K562 (cell line): ENCODE measurements around the gene GPRIN1. TPM values are rescaled to one million over a fixed set of nuclear protein-coding genes. Genes with fewer than 3 reads are reported as not detected.

Source experiments
- ATF1 ChIP-seq, 2 experiments: fragments of 450-650 bp in 1 of 2; IDR thresholded peaks; 2 replicates each; pipeline ENCODE4 v1.6.1; 2016; ENCODE audit warnings: missing compliant biosample characterization in 1 of 2, missing genetic modification characterization in 1 of 2
- CBFA2T2 ChIP-seq: fragments of 450-650 bp; conservative IDR thresholded peaks from 2 replicates; pipeline ENCODE4 v1.6.1; 2017; ENCODE audit warnings: mild to moderate bottlenecking
- CXXC5 ChIP-seq: fragments of 250-450 bp; sonication (Bioruptor Pico); IDR thresholded peaks from 2 replicates; pipeline ENCODE4 v1.8.0; 2022; ENCODE audit warnings: inconsistent platforms, mild to moderate bottlenecking, moderate library complexity
- DDX20 ChIP-seq: fragments of 450-650 bp; IDR thresholded peaks from 2 replicates; pipeline ENCODE4 v1.6.1; 2016; ENCODE audit warnings: missing genetic modification characterization, low read depth, mild to moderate bottlenecking, missing compliant biosample characterization, moderate library complexity
- EP300 ChIP-seq: IDR thresholded peaks from 2 replicates; pipeline ENCODE4 v1.6.1; 2012; ENCODE audit warnings: low read length, improper control_type of control experiment
- HDAC1 ChIP-seq, 2 experiments: fragments of 450-650 bp; IDR thresholded peaks; 2 replicates each; pipeline ENCODE4 v1.6.1; 2016 to 2017; ENCODE audit warnings: inconsistent platforms in 1 of 2, mild to moderate bottlenecking in 1 of 2, moderate library complexity in 1 of 2
- NCOA1 ChIP-seq: fragments of 450-650 bp; IDR thresholded peaks from 2 replicates; pipeline ENCODE4 v1.6.1; 2016; ENCODE audit warnings: low read depth
- RHOXF2B ChIP-seq: fragments of 250-450 bp; sonication (Bioruptor Pico); conservative IDR thresholded peaks from 2 replicates; pipeline ENCODE4 v1.5.1; 2021
- SIN3B ChIP-seq: fragments of 450-650 bp; IDR thresholded peaks from 2 replicates; pipeline ENCODE4 v1.6.1; 2017; ENCODE audit warnings: low read depth, mild to moderate bottlenecking, moderate library complexity
- SMARCA5 ChIP-seq: fragments of 450-650 bp; IDR thresholded peaks from 2 replicates; pipeline ENCODE4 v1.6.1; 2016
- TCF3 ChIP-seq: sonication (generic); formaldehyde crosslinking; IDR thresholded peaks from 2 replicates; pipeline ENCODE4 v1.4.0; 2020; ENCODE audit warnings: mild to moderate bottlenecking, missing genetic modification reagents
- ZNF184 ChIP-seq: sonication (generic); formaldehyde crosslinking; IDR thresholded peaks from 2 replicates; pipeline ENCODE4 v1.5.0; 2020; ENCODE audit warnings: missing genetic modification reagents
- ZNF282 ChIP-seq: sonication (generic); formaldehyde crosslinking; IDR thresholded peaks from 2 replicates; pipeline ENCODE4 v1.8.1; 2023; ENCODE audit warnings: missing genetic modification reagents
- ZNF586 ChIP-seq: fragments of 450-650 bp; formaldehyde crosslinking; conservative IDR thresholded peaks from 2 replicates; pipeline ENCODE4 v1.4.0; 2020; ENCODE audit warnings: mild to moderate bottlenecking, moderate library complexity
- ZNF707 ChIP-seq: fragments of 250-450 bp; sonication (Bioruptor Pico); conservative IDR thresholded peaks from 2 replicates; pipeline ENCODE4 v1.8.0; 2022; ENCODE audit warnings: inconsistent platforms, mild to moderate bottlenecking, moderate library complexity
- polyA plus RNA-seq, 8 experiments: library from polyadenylated mRNA; depleted of rRNA in 4 of 8; stranded (reverse) in 5 of 8; unstranded in 3 of 8; fragments of >200 nt; fragmentation: Nextera tagmentation in 2 of 8; fragmentation: Illumina TruSeq in 1 of 8; extraction: Ambion mirVana in 2 of 8; extraction: Trizol in 1 of 8; gene quantifications; 2 replicates each; pipeline versions ENCODE4 v1.2.1 to v1.2.3, GENCODE V29; 2011 to 2014; ENCODE audit warnings: inconsistent platforms in 1 of 8, missing spikeins in 1 of 8
- total RNA-seq, 7 experiments: library from RNA; depleted of rRNA in 6 of 7; stranded (reverse); fragments of >200 nt in 6 of 7; fragmentation: Illumina TruSeq in 2 of 7; extraction: Trizol in 2 of 7; gene quantifications; 2 replicates each; pipeline versions ENCODE4 v1.2.1 to v1.2.3, GENCODE V29; 2011 to 2021; ENCODE audit warnings: low replicate concordance in 1 of 7
- TF ChIP-seq, protein P1 (sequence below), 2 experiments: fragments of 450-650 bp in 1 of 2; sonication (generic) in 1 of 2; formaldehyde crosslinking in 1 of 2; IDR thresholded peaks; 2 replicates each; pipeline versions ENCODE4 v1.7.1 to v1.9.0; 2016 to 2022; ENCODE audit warnings: inconsistent platforms in 1 of 2, mild to moderate bottlenecking in 1 of 2, missing genetic modification reagents in 1 of 2
- TF ChIP-seq, protein P2 (sequence below): IDR thresholded peaks from 2 replicates; pipeline ENCODE4 v1.6.1; 2014; ENCODE audit warnings: antibody characterized with exemption
- TF ChIP-seq, protein P3 (sequence below): sonication (generic); formaldehyde crosslinking; IDR thresholded peaks from 2 replicates; pipeline ENCODE4 v1.8.0; 2022; ENCODE audit warnings: mild to moderate bottlenecking, missing genetic modification reagents

GPRIN1 gene
- total and polyA plus RNA-seq, 9 of the 15 experiments (the other 6 are each of a cell fraction or from before 2014, with no cell fraction given), result 0.15 to 11.6 (median 4.4) TPM

DNA sequence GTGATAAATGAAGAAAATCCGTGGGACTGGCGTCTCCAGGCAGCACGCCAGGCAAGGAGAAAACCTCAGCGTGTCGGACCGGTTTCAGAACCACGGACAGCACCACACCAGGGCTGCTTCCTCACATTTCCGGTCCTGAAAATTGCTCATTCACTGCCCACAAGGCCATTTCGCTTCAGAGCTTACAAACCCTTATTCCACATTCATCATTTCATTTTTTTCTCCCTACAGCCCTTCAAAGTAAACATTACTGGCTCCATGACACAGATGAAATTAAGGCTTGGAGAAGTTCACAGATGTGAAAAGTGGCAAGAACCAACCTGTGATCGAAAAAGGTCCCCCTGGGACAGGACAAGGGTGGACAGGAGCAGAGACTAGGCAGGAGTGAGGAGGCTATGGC lies 1.5 kb upstream of the GPRIN1 start (continued):
- TF ChIP-seq, protein P1, sequence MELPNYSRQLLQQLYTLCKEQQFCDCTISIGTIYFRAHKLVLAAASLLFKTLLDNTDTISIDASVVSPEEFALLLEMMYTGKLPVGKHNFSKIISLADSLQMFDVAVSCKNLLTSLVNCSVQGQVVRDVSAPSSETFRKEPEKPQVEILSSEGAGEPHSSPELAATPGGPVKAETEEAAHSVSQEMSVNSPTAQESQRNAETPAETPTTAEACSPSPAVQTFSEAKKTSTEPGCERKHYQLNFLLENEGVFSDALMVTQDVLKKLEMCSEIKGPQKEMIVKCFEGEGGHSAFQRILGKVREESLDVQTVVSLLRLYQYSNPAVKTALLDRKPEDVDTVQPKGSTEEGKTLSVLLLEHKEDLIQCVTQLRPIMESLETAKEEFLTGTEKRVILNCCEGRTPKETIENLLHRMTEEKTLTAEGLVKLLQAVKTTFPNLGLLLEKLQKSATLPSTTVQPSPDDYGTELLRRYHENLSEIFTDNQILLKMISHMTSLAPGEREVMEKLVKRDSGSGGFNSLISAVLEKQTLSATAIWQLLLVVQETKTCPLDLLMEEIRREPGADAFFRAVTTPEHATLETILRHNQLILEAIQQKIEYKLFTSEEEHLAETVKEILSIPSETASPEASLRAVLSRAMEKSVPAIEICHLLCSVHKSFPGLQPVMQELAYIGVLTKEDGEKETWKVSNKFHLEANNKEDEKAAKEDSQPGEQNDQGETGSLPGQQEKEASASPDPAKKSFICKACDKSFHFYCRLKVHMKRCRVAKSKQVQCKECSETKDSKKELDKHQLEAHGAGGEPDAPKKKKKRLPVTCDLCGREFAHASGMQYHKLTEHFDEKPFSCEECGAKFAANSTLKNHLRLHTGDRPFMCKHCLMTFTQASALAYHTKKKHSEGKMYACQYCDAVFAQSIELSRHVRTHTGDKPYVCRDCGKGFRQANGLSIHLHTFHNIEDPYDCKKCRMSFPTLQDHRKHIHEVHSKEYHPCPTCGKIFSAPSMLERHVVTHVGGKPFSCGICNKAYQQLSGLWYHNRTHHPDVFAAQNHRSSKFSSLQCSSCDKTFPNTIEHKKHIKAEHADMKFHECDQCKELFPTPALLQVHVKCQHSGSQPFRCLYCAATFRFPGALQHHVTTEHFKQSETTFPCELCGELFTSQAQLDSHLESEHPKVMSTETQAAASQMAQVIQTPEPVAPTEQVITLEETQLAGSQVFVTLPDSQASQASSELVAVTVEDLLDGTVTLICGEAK (IDR thresholded peaks at IDR 0.05), result peak; percentile 69; the same call in 1 of the 2 replicates
- TF ChIP-seq, protein P1 (CRISPR knock-in tag; IDR thresholded peaks at IDR 0.05), result no peak
- no peak for TF ChIP-seq ZNF707
- TF ChIP-seq ATF1 (CRISPR knock-in tag; IDR thresholded peaks at IDR 0.05), result no peak
- TF ChIP-seq ATF1 (tag; IDR thresholded peaks at IDR 0.05), result 0 out of 2 replicates have a peak, but pooled peaks have one; percentile 12
- TF ChIP-seq ZNF586 (CRISPR knock-in tag), result no peak
- TF ChIP-seq CXXC5 (CRISPR knock-in tag), result peak; percentile 52; the same call in 1 of the 2 replicates
- TF ChIP-seq TCF3 (CRISPR knock-in tag), result no peak
- TF ChIP-seq EP300, result no peak
- no peak for TF ChIP-seq DDX20 (tag)
- no peak for TF ChIP-seq SIN3B
- no peak for TF ChIP-seq RHOXF2B (CRISPR knock-in tag)
- TF ChIP-seq, protein P2, sequence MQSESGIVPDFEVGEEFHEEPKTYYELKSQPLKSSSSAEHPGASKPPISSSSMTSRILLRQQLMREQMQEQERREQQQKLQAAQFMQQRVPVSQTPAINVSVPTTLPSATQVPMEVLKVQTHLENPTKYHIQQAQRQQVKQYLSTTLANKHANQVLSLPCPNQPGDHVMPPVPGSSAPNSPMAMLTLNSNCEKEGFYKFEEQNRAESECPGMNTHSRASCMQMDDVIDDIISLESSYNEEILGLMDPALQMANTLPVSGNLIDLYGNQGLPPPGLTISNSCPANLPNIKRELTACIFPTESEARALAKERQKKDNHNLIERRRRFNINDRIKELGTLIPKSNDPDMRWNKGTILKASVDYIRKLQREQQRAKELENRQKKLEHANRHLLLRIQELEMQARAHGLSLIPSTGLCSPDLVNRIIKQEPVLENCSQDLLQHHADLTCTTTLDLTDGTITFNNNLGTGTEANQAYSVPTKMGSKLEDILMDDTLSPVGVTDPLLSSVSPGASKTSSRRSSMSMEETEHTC, result no peak
- peak in 1 of 2 experiments; percentile 82; a peak in 2 of 4 replicates for TF ChIP-seq HDAC1 (IDR thresholded peaks at IDR 0.05)
- TF ChIP-seq ZNF184, result no peak
- TF ChIP-seq NCOA1, result peak; percentile 48; the same call in 1 of the 2 replicates
- TF ChIP-seq CBFA2T2, result no peak
- TF ChIP-seq, protein P3, sequence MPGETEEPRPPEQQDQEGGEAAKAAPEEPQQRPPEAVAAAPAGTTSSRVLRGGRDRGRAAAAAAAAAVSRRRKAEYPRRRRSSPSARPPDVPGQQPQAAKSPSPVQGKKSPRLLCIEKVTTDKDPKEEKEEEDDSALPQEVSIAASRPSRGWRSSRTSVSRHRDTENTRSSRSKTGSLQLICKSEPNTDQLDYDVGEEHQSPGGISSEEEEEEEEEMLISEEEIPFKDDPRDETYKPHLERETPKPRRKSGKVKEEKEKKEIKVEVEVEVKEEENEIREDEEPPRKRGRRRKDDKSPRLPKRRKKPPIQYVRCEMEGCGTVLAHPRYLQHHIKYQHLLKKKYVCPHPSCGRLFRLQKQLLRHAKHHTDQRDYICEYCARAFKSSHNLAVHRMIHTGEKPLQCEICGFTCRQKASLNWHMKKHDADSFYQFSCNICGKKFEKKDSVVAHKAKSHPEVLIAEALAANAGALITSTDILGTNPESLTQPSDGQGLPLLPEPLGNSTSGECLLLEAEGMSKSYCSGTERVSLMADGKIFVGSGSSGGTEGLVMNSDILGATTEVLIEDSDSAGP, result no peak
- TF ChIP-seq SMARCA5, result no peak
- no peak for TF ChIP-seq ZNF282
